ENCODE data around the gene PAGE2.
"Not testable (repeated sequence)": the region's sequence is repeated elsewhere in the genome, so short reads cannot be mapped to it uniquely, and the experiment has no call there.

Gene PAGE2, protein sequence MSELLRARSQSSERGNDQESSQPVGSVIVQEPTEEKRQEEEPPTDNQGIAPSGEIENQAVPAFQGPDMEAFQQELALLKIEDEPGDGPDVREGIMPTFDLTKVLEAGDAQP

GRCh38 chrX:55088795-55089489, at the start of gene PAGE2:
Gene PAGE2, plus strand, starts transcription at chrX:55089018. Its CDS starts 1,003 bp downstream, at chrX:55090021.
- no peak for DNase-seq (ENCODE audit: low read depth, low spot score)

- DNase-seq (ENCODE audit: low read depth, low spot score), result no peak
Observed at GRCh38 chrX:55039471-55039870, 49.3 kb upstream of the PAGE2 start.

GRCh38 chrX:55041514-55041913, 47.3 kb upstream of the PAGE2 start:
- DNase-seq (ENCODE audit: low read depth, low spot score), result no peak

- not testable (repeated sequence) for DNase-seq (ENCODE audit: low read depth, low spot score)
Observed at GRCh38 chrX:55050599-55050998, 38.2 kb upstream of the PAGE2 start.

- no peak for DNase-seq (ENCODE audit: low read depth, low spot score)
Observed at GRCh38 chrX:55056820-55057674, 31.8 kb upstream of the PAGE2 start.

DNA sequence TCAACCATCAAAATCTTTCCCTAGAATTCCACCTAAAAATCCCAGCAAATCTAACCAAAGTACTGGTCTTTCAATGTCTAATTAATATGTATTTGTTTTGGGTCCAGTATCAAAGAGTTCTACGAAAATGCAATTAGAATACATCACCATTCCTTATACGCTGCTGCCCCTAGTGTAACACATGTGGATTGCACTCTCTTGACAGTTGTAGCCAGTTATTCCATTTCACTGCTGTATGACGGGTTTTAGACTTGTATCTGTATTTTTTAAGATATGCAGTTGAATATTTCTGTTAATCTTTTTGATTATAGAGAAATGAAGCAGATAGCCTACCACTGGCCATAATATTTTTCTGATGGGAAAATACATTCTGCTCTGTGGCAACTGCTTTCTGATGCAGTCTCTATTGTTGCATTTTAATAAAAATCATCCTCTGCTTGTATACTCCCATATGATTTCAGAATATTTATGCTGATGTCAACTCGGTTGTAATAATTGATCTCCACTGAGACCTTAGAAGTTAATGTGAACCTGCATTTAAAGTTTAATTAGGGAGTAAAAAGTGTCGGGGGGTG, 31.1 kb upstream of the PAGE2 start:
- DNase-seq (ENCODE audit: low read depth, low spot score), result no peak

- DNase-seq (ENCODE audit: low read depth, low spot score), result not testable (repeated sequence)
Observed at GRCh38 chrX:55067180-55067579, 21.6 kb upstream of the PAGE2 start.

DNA sequence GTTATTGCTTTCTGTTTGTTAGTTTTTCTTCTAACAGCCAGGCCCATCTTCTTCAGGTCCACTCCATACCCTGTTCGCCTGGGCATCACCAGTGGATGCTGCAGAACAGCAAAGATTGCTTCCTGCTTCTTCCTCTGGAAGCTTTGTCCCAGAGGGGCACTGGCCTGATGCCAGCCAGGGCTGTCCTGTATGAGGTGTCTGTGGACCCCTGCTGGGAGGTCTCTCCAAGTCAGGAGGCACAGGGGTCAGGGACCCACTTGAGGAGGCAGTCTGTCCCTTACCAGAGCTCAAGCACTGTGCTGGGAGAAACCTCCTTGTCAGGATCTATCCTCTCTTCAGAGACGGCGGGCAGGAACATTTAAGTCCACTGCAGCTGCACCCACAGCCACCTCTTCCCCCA, 16.5 kb upstream of the PAGE2 start:
- no peak for DNase-seq (ENCODE audit: low read depth, low spot score)

DNA sequence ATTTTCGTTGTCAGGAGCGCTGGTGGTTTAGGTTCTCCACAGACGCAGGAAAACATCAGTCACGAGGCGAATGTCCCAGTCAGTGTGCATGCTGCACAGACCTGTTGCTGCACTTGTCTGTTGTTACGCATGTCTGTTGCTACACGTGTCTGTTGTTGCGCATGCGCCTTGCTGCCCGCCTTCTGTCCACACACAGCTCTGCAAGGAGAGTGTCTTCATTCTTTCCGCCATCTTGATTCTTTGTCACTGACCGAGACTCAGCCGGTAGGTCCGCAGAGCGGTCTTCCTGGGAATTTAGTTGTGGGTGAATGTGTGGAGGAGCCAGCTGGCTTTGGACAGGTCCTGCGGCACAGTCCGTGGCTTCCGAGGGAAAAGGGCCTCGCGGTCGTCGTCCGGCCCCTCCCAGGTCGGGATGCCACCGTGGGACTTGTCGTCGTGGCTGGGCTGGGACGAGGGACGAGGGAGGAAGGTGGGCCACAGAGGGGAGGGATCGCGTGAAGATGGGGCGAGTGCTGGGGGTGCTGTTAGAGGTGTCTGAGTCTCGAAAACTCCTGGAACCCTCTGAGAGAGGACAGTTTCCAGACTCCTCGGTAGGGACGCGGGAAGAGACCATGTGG, 13.9 kb upstream of the PAGE2 start, which contains the start of gene PAGE2B:
Gene PAGE2B, plus strand, starts transcription at position 180 of the 617 bp plus-strand sequence. CDS start 1,012 bp downstream, outside the sequence.
- no peak for DNase-seq (ENCODE audit: low read depth, low spot score)

DNA sequence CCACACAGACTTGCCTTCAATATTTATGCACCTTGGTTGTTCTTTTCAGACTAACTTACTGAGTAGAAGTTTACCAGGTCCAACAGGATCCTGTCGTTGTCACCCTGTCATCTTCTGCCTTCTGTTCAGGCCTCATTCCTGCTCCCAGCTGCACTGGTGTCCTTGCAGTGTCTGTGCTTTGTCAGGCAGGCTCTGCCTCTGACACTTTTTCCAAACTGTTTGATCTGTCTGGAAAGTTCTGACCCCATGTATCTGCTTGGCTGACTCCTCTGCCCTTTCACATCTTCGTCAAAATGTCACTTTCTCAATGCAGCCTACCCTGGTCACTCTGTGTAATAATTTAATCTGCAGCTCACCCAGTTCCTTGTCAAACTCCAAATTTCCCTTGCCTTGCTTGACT, 9.9 kb downstream of the PAGE2 start:
- DNase-seq (ENCODE audit: low read depth, low spot score), result peak; percentile 16

DNA sequence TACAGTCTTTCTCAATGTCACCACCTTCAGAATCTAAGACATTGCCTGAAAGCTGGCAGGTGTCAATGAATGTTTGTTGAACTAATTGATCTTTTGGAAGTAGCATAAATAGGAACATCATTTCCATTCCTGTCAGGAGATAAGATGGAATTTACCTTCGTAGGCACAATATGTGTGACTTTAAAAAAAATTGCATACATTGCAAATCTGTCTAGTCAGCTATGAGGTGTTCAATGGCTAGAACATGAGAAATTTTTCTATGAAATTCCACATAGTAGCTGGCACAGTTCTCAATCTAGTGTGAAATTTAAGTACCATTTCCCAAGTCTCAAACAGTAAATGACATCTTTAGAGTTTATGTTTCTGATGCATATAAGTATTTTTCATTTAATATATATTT, 10.3 kb downstream of the PAGE2 start:
- no peak for DNase-seq (ENCODE audit: low read depth, low spot score)

GRCh38 chrX:55102754-55103153, 13.9 kb downstream of the PAGE2 start:
- no peak for DNase-seq (ENCODE audit: low read depth, low spot score)

DNA sequence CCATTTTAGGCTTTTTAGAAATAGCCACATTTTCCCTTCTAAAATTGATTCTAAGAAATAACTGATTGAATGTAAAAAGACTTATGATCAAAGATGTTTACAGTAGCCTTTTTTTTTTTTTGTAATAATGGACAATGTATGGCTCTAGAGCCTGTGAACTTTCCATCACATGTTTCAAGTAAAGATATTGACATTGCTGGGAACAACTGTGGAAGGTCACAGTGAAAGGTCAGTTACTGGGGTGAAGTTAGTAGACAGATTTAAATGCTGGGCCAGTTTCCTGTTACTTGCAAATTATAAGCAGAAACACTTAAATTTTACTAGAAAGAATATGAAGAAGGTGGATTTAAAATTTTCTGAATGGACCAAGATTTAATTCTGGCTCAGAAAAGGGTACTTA, 18.4 kb downstream of the PAGE2 start:
- DNase-seq (ENCODE audit: low read depth, low spot score), result no peak

GRCh38 chrX:55107911-55108310, 19.1 kb downstream of the PAGE2 start:
- DNase-seq (ENCODE audit: low read depth, low spot score), result no peak

DNA sequence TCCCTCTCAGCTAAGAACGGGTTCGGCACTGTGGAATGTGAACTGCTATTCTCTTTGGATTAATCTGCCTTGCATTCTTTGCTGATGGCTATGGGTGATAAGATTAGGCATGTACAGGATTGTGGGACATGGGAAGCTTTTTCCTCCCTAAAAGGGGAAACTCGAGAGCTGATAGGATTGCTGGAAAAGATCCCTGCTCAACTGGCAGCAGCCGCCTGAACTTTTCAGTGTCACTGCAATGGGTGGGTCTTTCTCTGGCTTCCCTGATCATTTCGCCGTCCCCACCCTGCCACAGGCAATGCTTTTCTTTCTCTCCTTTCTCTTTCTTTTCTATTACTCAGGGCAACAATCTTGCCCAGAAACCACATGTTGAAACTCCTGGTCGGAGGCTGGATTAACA, 20.5 kb downstream of the PAGE2 start:
- peak; percentile 52 for DNase-seq (ENCODE audit: low read depth, low spot score)

DNA sequence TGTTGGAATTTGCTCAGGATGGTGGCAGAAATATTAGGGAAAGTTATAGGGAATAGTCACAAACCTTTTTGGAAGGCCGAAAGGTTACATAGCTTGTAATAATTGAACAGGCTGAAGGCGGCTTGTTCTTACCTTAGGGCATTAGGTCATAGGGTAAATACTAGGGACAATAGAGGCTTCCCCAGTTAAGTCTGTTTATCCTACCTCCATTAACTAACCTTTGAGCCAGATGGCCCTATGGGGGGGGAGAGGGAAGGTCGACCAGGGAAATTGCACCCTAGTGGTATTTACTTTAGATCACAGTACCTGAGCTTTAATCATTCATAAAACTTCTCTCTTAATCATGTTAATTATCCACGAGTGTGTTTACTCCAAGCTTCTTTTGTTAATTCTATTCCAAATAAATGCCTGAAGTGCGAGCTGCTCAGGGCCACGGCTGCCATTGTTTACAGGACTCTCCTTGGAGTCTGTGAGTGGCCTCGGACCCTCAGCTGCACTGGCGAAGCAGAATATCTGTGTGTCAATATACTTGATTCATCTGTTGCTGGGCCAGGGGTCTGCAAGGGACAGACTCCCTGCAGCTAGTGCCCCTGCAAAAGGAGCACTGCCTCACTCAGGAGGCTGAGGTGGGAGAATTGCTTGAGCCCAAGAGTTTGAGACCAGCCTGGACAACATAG, 22.9 kb downstream of the PAGE2 start:
- DNase-seq (ENCODE audit: low read depth, low spot score), result peak; percentile 69

DNA sequence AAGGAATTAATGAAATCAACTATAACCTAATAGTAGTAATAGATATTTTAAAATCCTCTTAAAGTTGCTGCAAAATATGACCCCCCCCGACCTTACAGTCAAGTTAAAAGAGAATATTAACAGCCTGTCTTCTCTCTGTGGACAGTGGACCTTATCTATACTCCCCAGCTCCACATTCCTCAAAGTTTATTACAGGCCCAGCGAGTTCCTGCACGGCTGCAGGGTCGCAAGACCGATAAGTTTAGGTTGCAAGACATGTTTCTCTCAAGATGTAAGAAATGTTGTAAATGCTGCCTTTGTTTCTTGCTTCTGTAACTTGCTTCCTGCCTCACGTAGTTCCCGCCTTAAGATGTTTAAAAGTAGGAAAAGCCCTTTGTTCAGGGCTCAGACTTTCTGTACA, 27.8 kb downstream of the PAGE2 start:
- DNase-seq (ENCODE audit: low read depth, low spot score), result peak; percentile 35

DNA sequence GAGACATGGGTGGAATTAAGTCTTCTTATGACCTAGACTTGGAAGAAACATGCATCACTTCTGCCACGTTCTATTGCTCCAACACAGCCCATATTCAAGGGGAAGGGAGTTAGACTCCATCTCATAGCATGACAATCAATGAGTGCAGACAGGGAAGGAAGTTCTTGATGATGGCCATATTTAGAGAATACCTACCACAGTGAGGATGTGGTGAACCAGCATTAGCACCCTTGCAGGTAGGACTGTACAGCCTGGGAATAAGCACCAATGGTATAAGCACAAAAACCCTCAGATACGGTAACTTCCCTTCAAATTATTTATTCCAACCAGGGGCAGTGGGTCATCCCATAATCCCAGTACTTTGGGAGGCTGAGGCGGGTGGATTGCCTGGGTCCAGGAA, 29.8 kb downstream of the PAGE2 start:
- no peak for DNase-seq (ENCODE audit: low read depth, low spot score)

DNA sequence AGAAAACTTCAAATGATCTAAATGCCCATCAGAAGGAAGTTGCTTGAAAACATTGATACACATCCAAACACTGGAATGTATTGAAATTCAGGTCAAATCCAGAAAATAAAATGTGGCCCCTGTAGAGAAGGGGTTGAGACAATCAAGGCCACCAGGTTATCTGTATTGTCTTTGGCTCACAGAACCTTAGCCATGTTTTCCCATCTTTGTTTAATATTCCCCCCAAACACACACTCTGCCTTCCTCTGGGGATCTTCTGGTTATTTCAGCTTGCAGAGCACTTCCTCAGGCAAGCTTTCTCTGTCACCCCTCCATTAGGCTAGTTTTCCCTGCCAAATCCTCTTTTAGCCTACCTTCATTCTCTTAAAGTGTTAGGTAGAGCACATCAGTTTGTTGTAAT, 30.5 kb downstream of the PAGE2 start:
- DNase-seq (ENCODE audit: low read depth, low spot score), result no peak

DNA sequence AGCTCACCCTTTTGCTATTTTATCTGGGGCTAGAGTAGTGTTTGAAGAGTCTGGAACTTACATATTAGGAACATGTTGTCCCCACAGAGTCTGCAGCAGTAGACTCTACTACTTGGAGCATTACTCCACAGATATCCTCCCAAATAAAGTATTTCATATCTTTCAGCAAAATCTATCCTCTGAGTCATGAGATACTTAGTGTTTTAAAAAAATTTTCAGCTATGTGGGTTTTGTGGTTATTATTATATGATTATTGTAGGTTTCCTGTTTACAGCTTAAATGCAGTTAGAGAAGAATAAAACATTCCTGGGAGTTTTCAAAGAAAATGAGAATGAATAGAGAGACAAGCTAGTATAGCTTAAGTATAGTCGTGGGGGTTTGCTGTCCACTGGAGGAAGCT, 30.9 kb downstream of the PAGE2 start:
- DNase-seq (ENCODE audit: low read depth, low spot score), result no peak

- peak; percentile 69 for DNase-seq (ENCODE audit: low read depth, low spot score)
Observed at GRCh38 chrX:55120761-55121358, 32.0 kb downstream of the PAGE2 start.

Data from ELF-1 (cell line).